HL-60 (cell line): ENCODE data around the gene TTLL1.
"Not testable (repeated sequence)": the region's sequence is repeated elsewhere in the genome, so short reads cannot be mapped to it uniquely, and the experiment has no call there.

Experiments
- DNase-seq, 2 experiments: peaks; one replicate each; pipeline ENCODE4 v3.0.0-alpha.2; 2010 to 2020; ENCODE audit warnings: low read depth in 1 of 2, low spot score in 1 of 2
- H3K27ac ChIP-seq: fragments of 250-450 bp; sonication (Bioruptor Pico); replicated peaks from 2 replicates; pipeline ENCODE4 v1.5.1; 2020; ENCODE audit warnings: mild to moderate bottlenecking, moderate library complexity
- H3K27me3 ChIP-seq: fragments of 250-450 bp; sonication (Bioruptor Pico); 2 replicates; pipeline ENCODE4 v1.5.1; 2021; ENCODE audit warnings: mild to moderate bottlenecking, moderate library complexity; ENCODE audit not compliant: insufficient read depth, poor library complexity, severe bottlenecking
- H3K4me3 ChIP-seq: replicated peaks from 2 replicates; pipeline ENCODE4 v1.5.1; 2011; ENCODE audit warnings: mild to moderate bottlenecking, control low read depth, low read length; ENCODE audit not compliant: insufficient read depth
- CTCF ChIP-seq: IDR thresholded peaks from one replicate; pipeline ENCODE4 v1.5.1; 2011; ENCODE audit warnings: low read length, control low read depth, inconsistent platforms; ENCODE audit not compliant: insufficient read depth
- GABPA ChIP-seq: IDR thresholded peaks from 2 replicates; pipeline ENCODE4 v1.6.1; 2012; ENCODE audit warnings: low read depth
- POLR2AphosphoS5 ChIP-seq: IDR thresholded peaks from 2 replicates; pipeline ENCODE4 v1.6.1; 2012; ENCODE audit warnings: low read depth
- REST ChIP-seq: IDR thresholded peaks from 2 replicates; pipeline ENCODE4 v1.6.1; 2012; ENCODE audit warnings: low read depth; ENCODE audit not compliant: insufficient replicate concordance
- SPI1 ChIP-seq: IDR thresholded peaks from 2 replicates; pipeline ENCODE4 v1.6.1; 2012; ENCODE audit warnings: low read depth, mild to moderate bottlenecking, borderline replicate concordance

The TTLL1 gene

GRCh38 chr22:42996646-42997365, 92.4 kb downstream of the TTLL1 start:
- no peaks in the 10 kb centered on the region for H3K27me3 ChIP-seq
- H3K4me3 ChIP-seq, result no peak overlapping the region
- peak overlapping the region; percentile 91 for H3K27ac ChIP-seq
- TF ChIP-seq GABPA, result no peak
- peak in 1 of 2 experiments; percentile 47 for DNase-seq

DNA sequence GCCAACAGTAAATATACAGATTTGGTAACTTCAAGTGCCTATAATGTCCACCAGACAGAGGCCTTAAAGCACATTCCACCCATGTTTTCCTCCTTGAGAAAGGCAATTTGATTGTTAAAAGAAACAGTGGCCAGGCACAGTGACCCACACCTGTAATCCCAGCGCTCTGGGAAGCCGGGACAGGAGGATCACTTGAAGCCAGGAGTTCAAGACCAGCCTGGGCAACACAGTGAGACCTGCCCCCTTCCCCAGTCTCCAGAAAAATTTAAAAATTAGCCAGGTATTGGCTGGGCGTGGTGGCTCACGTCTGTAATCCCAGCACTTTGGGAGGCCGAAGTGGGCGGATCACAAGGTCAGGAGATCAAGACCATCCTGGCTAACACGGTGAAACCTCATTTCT, 93.5 kb downstream of the TTLL1 start:
- not testable (repeated sequence) for DNase-seq, H3K4me3 ChIP-seq, H3K27me3 ChIP-seq
- peak overlapping the region; percentile 91 for H3K27ac ChIP-seq

DNA sequence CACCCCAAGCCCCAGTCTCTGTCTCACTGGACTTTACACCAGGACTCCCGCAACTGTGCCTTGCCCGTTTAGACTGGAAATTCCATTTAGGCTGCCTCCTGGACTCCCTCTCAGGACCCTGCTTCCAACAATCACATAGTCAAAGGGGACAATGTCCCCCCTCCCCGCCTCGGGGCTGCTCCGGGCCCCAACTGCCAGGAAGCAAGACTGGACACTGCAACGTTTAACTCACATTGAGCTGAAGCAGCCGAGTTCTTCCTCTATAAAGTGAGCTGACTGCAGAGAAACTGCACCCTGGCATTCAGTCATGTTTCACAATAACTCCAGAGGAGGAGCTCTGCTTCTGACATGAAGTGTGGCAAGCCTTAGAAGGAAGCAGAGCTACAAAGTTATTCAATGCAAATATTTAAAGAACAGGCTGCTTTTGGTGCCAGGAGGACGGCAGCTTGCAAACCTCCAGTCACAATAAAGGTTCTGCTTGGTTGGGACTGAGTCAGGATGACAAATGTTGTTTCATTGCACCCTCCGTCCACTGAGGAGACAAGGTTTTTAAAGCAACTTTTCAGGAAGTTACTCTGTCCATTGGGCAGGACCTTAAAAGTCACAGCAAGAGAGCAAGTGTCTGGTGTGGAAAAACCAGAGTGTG, 94.2 kb downstream of the TTLL1 start:
- peak; percentile 69 for TF ChIP-seq POLR2AphosphoS5
- peak; percentile 45 for TF ChIP-seq REST
- TF ChIP-seq CTCF, result no peak
- TF ChIP-seq SPI1, result peak; percentile 19; the same call in 1 of the 2 replicates
- no peak for TF ChIP-seq GABPA
- DNase-seq, result peak; percentile 88 to 93
- H3K27ac ChIP-seq, result peak overlapping the region; percentile 91
- H3K27me3 ChIP-seq, result no peaks in the 10 kb centered on the region
- peak overlapping the region; percentile 26 for H3K4me3 ChIP-seq

DNA sequence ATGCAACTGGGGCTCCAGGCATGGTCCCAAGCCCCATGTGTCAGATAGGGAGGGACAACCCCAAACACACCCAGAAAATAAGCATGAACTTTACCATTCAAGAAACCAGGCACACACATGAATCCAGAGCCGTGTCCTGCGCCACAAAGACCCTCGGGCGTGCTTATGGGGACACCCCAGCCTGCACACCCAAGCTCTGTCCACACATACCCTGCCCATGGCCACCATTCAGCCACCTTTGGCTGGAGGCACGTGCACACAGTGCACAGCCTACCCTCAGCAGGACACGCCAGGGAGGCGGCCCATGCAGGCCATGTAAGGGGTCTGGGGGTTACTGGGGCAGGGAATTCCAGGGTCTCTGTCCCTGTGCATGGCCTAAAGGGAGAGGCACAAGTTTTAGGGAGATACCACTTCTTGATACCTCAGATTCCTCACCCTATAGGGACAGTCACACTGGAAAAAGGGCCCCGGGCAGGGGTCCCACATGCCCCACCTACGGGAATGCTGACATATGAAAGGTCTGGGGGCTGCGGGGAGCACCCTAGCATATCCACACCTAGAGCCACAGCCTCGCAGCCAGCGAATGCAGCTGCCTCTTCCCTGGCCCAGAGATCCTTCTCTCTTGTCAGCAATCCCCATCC, 94.8 kb downstream of the TTLL1 start:
- TF ChIP-seq GABPA (no peak), POLR2AphosphoS5 (no peak), SPI1 (no peak), REST (no peak), CTCF (no peak)
- Histone ChIP-seq H3K27me3 (no peaks in the 10 kb centered on the region), H3K4me3 (peak overlapping the region; percentile 26), H3K27ac (peak overlapping the region; percentile 91)
- DNase-seq, result no peak
